VCaP (cell line): Measurements from ENCODE around the gene CTXND1.

ENCODE experiments used
- H3K27ac ChIP-seq: fragments of 450-650 bp; 2 replicates; pipeline ENCODE4 v1.5.1; 2017
- TF ChIP-seq, protein P1 (sequence below): fragments of 450-650 bp; conservative IDR thresholded peaks from 2 replicates; pipeline ENCODE4 v1.5.1; 2017; ENCODE audit warnings: mild to moderate bottlenecking, moderate library complexity

Gene CTXND1

DNA sequence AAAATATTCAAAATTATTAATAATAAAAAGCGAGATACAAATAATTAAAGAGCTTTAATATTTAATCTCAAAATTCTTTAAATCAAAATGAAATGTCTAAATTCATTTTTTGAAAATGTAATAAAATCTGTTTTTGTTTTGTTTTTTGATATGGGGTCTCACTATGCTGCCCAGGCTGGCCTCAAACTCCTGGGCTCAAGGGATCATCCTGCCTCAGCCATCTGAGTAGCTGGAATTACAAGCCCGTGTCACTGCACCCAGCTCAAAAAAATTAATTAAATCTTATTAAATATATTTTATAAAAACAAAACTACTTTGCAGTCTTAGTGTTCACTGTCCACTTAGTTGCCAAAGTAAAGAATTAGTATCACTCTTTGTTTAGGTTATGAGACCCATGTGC, 60.8 kb downstream of the CTXND1 start:
- no peak overlapping the region for H3K27ac ChIP-seq
- TF ChIP-seq, protein P1, sequence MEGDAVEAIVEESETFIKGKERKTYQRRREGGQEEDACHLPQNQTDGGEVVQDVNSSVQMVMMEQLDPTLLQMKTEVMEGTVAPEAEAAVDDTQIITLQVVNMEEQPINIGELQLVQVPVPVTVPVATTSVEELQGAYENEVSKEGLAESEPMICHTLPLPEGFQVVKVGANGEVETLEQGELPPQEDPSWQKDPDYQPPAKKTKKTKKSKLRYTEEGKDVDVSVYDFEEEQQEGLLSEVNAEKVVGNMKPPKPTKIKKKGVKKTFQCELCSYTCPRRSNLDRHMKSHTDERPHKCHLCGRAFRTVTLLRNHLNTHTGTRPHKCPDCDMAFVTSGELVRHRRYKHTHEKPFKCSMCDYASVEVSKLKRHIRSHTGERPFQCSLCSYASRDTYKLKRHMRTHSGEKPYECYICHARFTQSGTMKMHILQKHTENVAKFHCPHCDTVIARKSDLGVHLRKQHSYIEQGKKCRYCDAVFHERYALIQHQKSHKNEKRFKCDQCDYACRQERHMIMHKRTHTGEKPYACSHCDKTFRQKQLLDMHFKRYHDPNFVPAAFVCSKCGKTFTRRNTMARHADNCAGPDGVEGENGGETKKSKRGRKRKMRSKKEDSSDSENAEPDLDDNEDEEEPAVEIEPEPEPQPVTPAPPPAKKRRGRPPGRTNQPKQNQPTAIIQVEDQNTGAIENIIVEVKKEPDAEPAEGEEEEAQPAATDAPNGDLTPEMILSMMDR = no peak

DNA sequence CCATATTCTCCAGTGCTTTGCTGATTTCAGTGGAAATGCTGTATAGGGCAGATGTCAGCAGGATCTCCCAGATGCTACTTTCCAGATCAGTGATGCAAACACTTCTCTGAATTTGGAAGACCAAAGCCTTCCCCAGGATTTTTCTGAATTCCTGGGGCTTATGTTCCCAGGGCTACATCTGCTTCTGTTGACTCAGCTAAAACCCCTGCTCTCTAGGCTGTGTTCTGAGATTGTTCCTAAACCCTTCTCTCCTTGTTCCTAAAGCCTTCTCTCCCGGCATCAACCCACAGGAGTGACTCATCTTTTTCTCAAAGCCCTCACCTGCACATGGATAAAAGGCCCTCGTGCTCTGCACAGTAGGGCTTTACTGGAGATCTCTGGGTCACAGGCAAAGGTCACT, 63.8 kb downstream of the CTXND1 start:
- TF ChIP-seq, protein P1 = no peak
- H3K27ac ChIP-seq = no peak overlapping the region

DNA sequence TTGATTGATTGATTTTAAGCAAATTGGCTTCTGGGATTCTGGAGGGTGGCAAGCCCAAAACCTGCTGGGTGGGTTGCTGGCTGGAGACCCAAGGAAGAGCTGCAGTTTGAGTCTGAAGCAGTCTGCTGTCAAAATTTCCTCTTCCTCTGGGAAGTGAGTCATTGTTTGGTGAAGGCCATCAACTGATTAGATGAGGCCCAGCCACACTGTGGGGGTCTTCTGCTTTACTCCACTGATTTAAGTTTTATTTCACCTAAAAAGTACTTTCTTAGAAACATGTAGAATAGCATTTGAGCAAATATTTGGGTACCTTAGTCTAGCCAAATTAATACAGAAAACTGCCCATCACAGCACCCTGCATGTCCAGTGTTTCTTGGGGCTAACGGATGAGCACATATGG, 65.4 kb downstream of the CTXND1 start:
- TF ChIP-seq, protein P1 = no peak
- H3K27ac ChIP-seq = no peak overlapping the region

DNA sequence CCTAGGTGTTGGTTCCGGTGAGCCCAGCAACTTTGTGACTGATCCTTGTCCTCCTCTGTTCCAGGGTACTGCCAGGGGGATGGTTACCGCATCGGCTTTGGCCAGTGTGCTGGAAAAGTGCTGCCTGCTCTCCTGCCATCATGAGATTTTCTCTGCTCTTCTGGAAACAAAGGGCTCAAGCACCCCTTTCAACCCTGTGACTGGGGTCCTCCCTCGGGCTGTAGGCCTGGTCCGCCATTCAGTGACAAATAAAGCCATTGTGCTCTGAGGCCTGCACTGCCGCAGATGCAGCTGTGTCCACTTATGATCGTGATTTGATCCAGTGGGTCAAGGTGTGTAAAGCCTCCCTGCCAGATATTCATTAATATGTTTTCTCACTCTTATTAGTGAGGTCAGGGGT, 65.9 kb downstream of the CTXND1 start:
- H3K27ac ChIP-seq = no peak overlapping the region
- TF ChIP-seq, protein P1 = no peak

DNA sequence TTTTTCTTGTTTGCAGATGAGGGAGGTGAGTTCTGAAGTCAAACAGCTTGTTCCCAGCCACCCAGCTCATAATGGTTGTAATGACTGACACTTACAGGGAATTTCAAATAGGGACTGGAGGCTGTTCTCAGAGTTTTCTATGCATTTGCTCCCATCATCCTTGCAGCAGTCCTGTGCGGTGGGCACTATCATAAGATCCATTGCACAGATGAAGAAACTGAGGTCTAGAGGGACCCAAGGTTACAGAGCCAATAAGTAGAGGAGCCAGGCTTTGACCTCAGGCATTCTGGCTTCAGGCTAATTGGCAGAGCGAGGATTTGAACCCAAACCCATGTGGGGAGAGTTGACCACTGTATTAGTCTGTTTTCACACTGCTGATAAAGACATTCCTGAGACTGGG, 66.9 kb downstream of the CTXND1 start:
- TF ChIP-seq, protein P1 = no peak
- H3K27ac ChIP-seq = no peak overlapping the region

DNA sequence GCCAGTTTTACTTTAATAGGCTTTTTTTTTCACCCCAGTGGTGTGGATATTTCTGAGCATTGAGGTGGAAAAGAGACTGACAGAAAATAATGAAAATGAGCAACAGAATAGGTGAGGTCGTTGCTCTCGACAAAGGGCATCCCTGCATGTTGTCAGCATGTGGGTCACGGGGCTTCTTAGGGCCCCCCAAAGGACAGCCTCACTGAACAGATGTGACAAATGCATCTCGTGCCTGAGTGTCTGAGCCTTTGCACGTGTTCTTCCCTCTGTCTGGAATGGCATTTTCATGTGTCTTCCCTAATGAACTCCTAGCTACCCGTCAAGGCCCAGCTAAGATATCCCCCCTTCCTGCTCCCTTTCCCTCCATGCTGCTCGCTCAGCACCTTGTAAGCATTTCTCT, 67.5 kb downstream of the CTXND1 start:
- H3K27ac ChIP-seq = no peak overlapping the region
- TF ChIP-seq, protein P1 = no peak

DNA sequence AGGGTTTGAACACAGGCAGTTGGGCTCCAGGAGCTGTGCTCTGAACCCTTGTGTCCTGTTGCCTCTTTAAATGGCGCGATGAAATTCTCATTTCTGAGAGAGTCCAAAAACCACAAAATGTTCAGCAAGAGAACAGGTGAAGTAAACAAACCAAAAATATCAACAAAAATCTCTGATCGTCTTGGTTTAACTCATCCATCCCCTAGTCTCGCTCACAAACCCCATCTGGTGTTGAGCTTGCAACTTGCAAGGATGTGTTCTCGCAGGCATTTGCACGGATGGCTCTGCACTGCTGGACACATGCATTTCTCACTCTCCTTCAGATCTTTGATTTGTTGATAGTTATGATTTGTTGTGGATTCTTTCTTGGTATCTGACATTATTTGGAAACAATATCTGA, 68.1 kb downstream of the CTXND1 start:
- TF ChIP-seq, protein P1 = peak; percentile 49
- H3K27ac ChIP-seq = no peak overlapping the region

DNA sequence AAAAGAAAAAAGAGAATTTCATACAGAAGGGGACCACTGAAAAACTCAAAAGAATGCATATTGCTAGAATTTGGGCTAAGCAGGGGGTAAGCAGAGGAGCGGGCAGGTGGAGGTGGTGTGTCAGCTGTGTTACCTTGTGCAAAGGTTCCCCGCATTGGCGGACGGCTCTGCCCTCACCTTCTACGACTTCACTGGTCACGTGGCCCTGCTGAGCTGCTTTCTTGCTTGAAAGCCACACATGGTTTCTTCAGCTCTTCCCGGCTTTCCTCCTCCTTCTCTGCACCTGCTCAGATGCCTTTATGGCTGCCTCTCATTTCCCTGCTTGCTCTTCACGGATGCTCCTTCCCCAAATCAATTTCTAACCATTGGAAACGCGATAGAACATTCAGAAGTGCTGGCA, 68.7 kb downstream of the CTXND1 start:
- TF ChIP-seq, protein P1 = no peak
- H3K27ac ChIP-seq = no peak overlapping the region
